SK-N-SH (cell line): ENCODE measurements around the gene NR6A1.

Experiments used
- CTCF ChIP-seq: fragments of 200-600 bp; sonication (generic); IDR thresholded peaks from 2 replicates; pipeline ENCODE4 v1.6.1; 2017; ENCODE audit warnings: antibody characterized with exemption, mild to moderate bottlenecking, moderate library complexity
- MAX ChIP-seq: IDR thresholded peaks from 2 replicates; pipeline ENCODE4 v1.4.0; 2012; ENCODE audit warnings: low read depth
- MEF2A ChIP-seq: IDR thresholded peaks from 2 replicates; pipeline ENCODE4 v1.4.0; 2012; ENCODE audit warnings: low read depth, borderline replicate concordance
- PBX3 ChIP-seq: IDR thresholded peaks from 2 replicates; pipeline ENCODE4; 2012
- POLR2AphosphoS5 ChIP-seq: IDR thresholded peaks from 2 replicates; pipeline ENCODE4 v1.6.1; 2012; ENCODE audit warnings: low read depth, low read length
- REST ChIP-seq: IDR thresholded peaks from 2 replicates; pipeline ENCODE4 v1.6.1; 2012; ENCODE audit warnings: mild to moderate bottlenecking, low read depth, low read length, moderate library complexity
- RFX5 ChIP-seq: IDR thresholded peaks from 2 replicates; pipeline ENCODE4 v1.6.1; 2012; ENCODE audit warnings: mild to moderate bottlenecking, improper control_type of control experiment, low read length
- TCF12 ChIP-seq: IDR thresholded peaks from 2 replicates; pipeline ENCODE4 v1.4.0; 2012
- USF1 ChIP-seq: IDR thresholded peaks from 2 replicates; pipeline ENCODE4 v1.4.0; 2012; ENCODE audit warnings: low read depth, borderline replicate concordance

GRCh38 chr9:124739360-124739759 is 31.8 kb downstream of the NR6A1 start:
- TF ChIP-seq CTCF (no peak), POLR2AphosphoS5 (no peak), PBX3 (no peak), TCF12 (no peak), USF1 (no peak), MEF2A (no peak), RFX5 (no peak), MAX (no peak), REST (no peak)
